Hematopoietic multipotent progenitor cell treated with erythropoietin and hydrocortisone succinate and interleukin-3 and kit ligand, for 15 days (in vitro differentiated cells): Measurements from ENCODE around the gene GTF3C2.
"Not testable (repeated sequence)": the region's sequence is repeated elsewhere in the genome, so short reads cannot be mapped to it uniquely, and the experiment has no call there.

Experiments used
- DNase-seq: peaks from one replicate; pipeline ENCODE4 v3.0.0-alpha.2; 2015; ENCODE audit warnings: low spot score

GTF3C2 gene

GRCh38 chr2:27373567-27373966 lies 17.0 kb upstream of the GTF3C2 start:
- no peak for DNase-seq

GRCh38 chr2:27372937-27373336 lies 16.4 kb upstream of the GTF3C2 start:
- no peak for DNase-seq

DNA sequence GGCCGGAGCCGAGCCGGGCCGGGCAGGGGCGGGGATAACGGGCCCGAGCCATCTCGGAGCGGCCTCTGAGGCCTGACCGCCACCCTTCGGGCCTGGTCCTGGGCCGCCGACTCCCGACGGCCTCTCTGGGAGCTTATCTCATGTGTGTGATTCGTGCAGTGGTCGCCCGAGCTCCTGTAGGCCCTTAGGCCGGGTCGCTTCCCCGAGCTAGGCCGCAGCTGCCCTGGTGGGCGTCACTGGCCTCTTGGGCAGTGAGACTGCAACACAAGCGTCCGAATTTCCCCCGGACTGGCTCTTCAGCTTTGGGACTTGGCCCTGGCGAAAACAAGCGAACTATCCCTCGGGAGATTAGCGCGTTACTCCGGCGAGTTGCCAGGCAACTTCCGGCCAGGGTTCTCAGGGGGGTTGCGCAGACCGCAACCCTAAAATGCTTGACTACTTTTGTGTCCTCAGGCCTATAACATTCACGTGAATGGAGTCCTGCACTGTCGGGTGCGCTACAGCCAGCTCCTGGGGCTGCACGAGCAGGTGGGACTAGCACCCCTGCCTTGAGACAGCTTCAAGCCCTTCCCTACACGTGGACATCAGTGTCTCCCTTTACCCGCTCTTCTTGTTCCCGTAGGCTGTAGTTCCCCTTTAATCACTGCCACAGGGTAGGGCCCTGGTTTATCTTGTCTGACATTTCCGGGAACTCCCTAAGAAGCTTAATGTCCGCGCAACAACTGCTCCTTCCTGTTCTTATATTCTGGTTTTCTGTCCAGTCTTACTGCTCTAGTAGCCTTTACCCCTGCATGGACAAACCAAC lies 14.5 kb upstream of the GTF3C2 start:
- peak; percentile 47 for DNase-seq

GRCh38 chr2:27370026-27370815 lies 13.7 kb upstream of the GTF3C2 start, which contains the start of the genes EIF2B4 and SNX17:
Gene EIF2B4 (minus strand): TSS chr2:27370338. CDS start chr2:27370314, 24 bp downstream.
Gene SNX17 (plus strand): TSS chr2:27370616. CDS start chr2:27370744, 128 bp downstream.
- peak; percentile 99 for DNase-seq

GRCh38 chr2:27369471-27370025 lies 13.0 kb upstream of the GTF3C2 start:
- DNase-seq: peak; percentile 40

- DNase-seq: no peak
Measured at GRCh38 chr2:27363933-27364332, 7.4 kb upstream of the GTF3C2 start.

DNA sequence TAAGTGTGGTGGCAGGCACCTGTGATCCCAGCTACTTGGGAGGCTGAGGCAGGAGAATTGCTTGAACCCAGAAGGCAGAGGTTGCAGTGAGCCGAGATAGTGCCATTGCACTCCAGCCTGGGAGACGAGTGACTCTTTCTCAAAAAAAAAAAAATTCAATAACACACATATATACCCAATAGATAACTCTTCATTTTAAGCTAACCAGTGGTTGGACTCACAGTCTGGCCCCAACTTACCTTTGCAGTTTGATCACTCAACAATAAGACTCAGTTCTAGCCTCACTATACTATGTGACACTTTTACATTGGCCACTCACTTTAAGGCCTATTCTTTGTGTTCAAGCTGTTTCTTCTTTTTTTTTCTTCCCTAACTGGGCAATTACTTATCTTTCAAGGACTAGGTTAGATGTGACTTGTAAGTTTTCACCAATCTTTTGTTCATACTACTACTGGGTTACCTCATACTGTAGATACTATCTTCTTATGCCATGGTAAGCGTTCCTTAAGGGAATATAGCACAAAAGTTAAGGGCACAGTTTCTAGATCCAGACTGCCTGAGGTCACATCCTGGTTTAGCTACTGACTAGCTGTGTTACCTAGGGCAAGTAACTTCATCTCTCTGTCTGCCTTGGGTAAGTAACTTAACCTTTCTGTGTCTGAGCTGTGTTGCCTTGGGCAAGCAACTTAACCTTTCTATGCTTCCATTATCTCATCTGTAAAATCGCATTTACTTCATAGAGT lies 6.3 kb upstream of the GTF3C2 start:
- no peak for DNase-seq

GRCh38 chr2:27356056-27356381 lies 545 bp downstream of the GTF3C2 start:
- no peak for DNase-seq

- DNase-seq: no peak
Measured at GRCh38 chr2:27354597-27354927, 2.0 kb downstream of the GTF3C2 start.

DNA sequence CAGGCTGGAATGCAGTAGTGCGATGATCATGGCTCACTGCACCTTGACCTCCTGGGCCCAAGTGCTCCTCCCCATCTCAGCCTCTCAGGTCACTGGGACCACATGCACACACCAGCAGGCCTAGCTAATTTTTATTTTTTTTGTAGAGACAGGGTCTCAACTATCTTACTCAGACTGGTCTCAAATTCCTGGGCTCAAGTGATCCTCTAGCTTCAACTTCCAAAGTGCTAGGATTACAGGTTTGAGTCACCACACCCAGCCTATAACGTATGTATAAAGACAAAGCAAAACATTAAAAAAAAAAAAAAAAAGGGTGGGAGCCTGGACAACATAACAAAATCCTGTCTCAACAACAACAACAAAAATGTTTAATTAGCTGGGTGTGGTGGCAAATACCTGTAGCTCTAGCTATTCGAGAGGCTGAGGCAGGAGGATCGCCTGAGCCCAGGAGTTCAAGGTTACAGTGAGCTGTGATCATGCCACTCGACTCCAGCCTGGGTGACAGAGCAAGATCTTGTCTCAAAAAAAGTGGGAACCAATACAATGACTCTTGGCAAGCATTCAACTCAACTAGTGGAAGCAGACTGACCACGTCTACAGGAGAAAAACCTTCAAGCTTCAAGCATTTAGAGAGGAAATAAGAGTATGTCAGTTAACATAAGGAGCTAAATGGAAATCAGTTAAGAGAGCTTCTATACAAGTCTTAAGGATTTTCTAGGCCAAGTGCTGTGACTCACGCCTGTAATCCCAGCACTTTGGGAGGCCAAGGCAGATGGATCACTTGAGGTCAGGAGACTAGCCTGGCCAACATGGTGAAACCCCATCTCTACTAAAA lies 2.6 kb downstream of the GTF3C2 start:
- DNase-seq: no peak

DNA sequence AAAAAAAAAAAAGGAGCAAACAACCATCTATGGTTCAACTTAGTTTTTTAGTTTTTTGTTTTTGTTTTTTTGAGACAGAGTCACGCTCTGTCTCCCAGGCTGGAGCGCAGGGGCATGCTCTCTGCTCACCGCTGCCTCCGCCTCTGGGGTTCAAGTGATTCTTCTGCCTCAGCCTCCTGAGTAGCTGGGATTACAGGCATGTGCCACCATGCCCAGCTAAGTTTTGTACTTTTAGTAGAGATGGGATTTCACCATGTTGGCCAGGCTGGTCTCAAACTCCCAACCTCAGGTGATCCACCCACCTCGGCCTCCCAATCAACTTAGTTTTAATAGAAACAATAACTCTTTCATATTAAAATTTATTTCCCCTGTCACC lies 3.2 kb downstream of the GTF3C2 start:
- not testable (repeated sequence) for DNase-seq

DNA sequence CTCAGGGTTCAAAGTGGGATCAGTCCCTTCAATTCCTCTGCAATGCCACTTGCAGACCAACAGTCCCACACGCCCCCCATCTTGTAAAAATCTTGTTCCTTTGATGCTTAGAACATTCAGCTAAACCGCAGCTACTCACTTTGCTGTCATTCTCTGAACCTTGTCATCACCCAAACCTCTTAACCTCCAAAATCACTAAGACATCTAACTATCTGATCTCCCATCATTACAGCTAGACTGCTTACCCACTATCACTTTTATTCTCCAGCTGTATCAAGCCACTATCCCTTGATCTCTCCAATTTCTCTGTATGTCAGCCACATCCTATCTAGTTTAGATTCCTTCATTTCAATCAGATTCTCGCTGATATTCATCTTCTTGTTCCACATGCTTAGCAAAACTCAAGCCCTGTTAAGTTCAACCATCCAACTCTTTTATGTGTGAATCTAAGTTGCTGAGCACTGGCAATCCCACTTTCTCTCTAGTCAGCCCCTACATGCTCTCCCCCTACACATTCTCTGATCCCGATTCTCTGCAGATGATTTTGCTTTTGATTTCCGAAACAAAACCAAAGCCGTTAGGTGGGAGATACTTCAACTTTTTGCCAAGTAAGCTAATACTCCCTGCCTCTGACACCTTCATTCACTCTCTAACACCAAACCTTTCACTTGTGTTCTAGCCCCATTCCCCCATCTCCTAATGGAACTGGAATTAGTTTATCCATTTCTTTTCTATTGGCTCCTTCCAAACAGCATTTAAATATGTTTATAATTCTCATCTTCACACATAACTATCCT lies 4.6 kb downstream of the GTF3C2 start:
- DNase-seq: no peak

GRCh38 chr2:27350106-27350693 lies 6.4 kb downstream of the GTF3C2 start:
- DNase-seq: no peak

DNA sequence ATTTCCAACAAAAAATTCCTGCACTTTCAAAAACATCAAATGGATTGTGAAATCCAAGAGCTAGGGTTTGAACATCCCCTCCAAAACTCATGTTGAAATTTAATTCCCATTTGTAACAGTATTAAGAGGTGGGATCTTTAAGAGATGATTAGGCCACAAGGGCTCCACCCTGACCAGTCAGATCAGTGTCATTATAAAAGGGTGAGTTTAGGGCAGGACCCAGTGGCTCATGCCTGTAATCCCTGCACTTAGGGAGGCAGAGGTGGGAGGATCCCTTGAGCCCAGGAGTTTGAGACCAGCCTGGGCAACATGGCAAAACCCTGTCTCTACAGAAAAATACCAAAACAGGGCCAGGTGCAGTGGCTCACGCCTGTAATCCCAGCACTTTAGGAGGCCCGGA lies 8.9 kb downstream of the GTF3C2 start:
- no peak for DNase-seq

DNA sequence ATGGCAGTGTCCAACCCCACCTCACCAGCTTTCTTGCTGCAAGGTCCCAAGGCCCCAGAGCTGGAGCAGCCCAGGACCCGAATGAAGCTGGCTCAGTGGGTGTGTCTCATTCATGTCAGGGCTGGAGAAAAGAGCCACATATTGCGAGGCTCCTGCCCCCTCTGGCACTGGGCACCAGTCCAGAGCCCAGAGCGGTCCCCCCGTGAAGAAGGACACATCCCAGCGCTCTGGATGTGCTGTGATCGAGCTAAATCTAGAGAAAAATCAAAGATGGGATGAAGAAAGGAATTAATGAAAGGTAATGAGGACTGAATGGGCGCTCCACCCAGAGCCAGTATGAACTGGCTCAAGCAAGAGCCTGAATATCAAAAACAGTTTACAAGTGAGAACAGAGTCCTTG lies 20.4 kb downstream of the GTF3C2 start:
- no peak for DNase-seq

- no peak for DNase-seq
Measured at GRCh38 chr2:27335311-27335710, 21.3 kb downstream of the GTF3C2 start.

DNA sequence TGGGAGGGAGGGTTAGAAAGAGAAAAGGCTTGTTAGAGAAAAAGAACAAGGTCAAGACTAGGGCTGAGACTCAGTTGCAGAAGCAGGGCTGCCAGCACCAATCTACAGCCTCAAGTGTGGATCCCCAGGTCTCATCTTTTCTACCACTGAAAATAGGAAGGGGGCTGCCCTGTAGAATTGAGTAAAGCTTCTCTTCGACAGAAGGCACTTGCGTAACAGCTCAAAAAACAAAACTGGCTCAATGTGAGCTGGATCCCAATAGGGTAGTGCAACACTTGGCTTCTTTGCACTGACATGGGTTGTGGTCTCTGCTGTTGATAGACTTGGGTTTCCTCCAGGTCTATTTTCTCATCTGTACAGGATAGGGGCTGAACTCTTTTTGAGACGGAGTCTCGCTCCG lies 31.8 kb downstream of the GTF3C2 start:
- DNase-seq: no peak

- DNase-seq: peak; percentile 19
Measured at GRCh38 chr2:27323596-27324285, 32.8 kb downstream of the GTF3C2 start.

- DNase-seq: peak; percentile 92
Measured at GRCh38 chr2:27322766-27323595, 33.6 kb downstream of the GTF3C2 start, which contains the start of gene MPV17. Gene MPV17 (minus strand): TSS chr2:27323097. CDS start chr2:27322517, 580 bp downstream.
